DND-41 (cell line): ENCODE results near the gene MC3R.
"Not testable (repeated sequence)": the region's sequence is repeated elsewhere in the genome, so short reads cannot be mapped to it uniquely, and the experiment has no call there.

Experiments used
- ATAC-seq: fragments of 200-7000 bp; cut with Tn5 transposase; 3 replicates; pipeline ENCODE4 v1.9.1; 2021; ENCODE audit warnings: low read depth; ENCODE audit not compliant: insufficient read depth
- DNase-seq: peaks from one replicate; pipeline ENCODE4 v3.0.0-alpha.2; 2020
- H2AFZ ChIP-seq: 2 replicates; pipeline ENCODE4 v1.6.0; 2012; ENCODE audit warnings: low read depth, low read length
- H3K27ac ChIP-seq: 2 replicates; pipeline ENCODE4 v1.5.1; 2012; ENCODE audit warnings: low read length, inconsistent platforms
- H3K27me3 ChIP-seq: fragments of 200-600 bp; sonication (generic); 2 replicates; pipeline ENCODE4 v1.6.0; 2012; ENCODE audit warnings: low read length, mild to moderate bottlenecking, inconsistent platforms; ENCODE audit not compliant: insufficient read depth, poor library complexity
- H3K36me3 ChIP-seq: 2 replicates; pipeline ENCODE4 v1.5.1; 2012; ENCODE audit warnings: low read length, inconsistent platforms; ENCODE audit not compliant: insufficient read depth
- H3K4me1 ChIP-seq: 2 replicates; pipeline ENCODE4 v1.5.1; 2012; ENCODE audit warnings: mild to moderate bottlenecking, low read length; ENCODE audit not compliant: insufficient read depth
- H3K4me2 ChIP-seq: 2 replicates; pipeline ENCODE4 v1.6.0; 2012; ENCODE audit warnings: mild to moderate bottlenecking, moderate library complexity, low read length, inconsistent platforms; ENCODE audit not compliant: insufficient read depth
- H3K4me3 ChIP-seq, 2 experiments: fragments of 200-600 bp in 1 of 2; shearing (Covaris generic) in 1 of 2; 2 replicates each; pipeline ENCODE4 v1.5.1; 2012 to 2016; ENCODE audit warnings: inconsistent platforms in 2 of 2, low read length in 2 of 2, mild to moderate bottlenecking in 2 of 2, low read depth in 1 of 2, moderate library complexity in 1 of 2
- H3K79me2 ChIP-seq: 2 replicates; pipeline ENCODE4 v1.6.0; 2012; ENCODE audit warnings: low read length, inconsistent platforms; ENCODE audit not compliant: insufficient read depth
- H3K9ac ChIP-seq: 2 replicates; pipeline ENCODE4 v1.6.0; 2012; ENCODE audit warnings: low read depth, mild to moderate bottlenecking, inconsistent platforms, low read length, moderate library complexity
- H3K9me3 ChIP-seq: 2 replicates; pipeline ENCODE4 v1.5.1; 2012; ENCODE audit warnings: low read length, moderate library complexity, mild to moderate bottlenecking, inconsistent platforms; ENCODE audit not compliant: insufficient read depth, severe bottlenecking
- H4K20me1 ChIP-seq: 2 replicates; pipeline ENCODE4 v1.6.0; 2012; ENCODE audit warnings: low read length; ENCODE audit not compliant: insufficient read depth
- EZH2 ChIP-seq: IDR thresholded peaks from 3 replicates; pipeline ENCODE4 v1.6.1; 2012; ENCODE audit warnings: borderline replicate concordance, low read depth, mild to moderate bottlenecking, moderate library complexity, low read length, inconsistent platforms; ENCODE audit not compliant: severe bottlenecking
- TF ChIP-seq, protein P1 (sequence below): IDR thresholded peaks from 2 replicates; pipeline ENCODE4 v1.5.1; 2012; ENCODE audit warnings: borderline replicate concordance, low read length, moderate library complexity, mild to moderate bottlenecking; ENCODE audit not compliant: poor library complexity, severe bottlenecking; ENCODE audit errors: extremely low read depth

The MC3R gene

DNA sequence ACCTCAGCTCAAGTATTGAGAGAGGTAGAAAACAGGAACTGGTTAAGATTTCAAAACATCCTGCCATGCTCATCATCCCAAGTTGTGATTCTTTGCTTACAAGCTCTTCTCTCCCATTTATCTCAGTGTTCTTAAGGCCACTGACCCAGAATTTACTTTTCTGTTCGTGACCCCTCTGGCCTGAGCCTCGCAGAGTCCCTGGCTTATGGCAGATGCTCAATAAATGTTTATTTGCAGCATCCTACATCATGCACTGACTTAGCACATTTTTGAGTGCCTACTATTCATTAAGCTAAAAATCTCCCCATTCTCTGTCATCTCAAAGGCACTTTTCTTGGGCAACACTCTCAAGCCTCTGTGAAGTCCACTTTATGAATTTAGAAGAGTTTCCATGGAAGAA, 33.4 kb upstream of the MC3R start:
- DNase-seq (no peak), ATAC-seq (no peak)
- no peaks in the 10 kb centered on the region for H4K20me1 ChIP-seq
- no peak overlapping the region for H3K27ac ChIP-seq
- H2AFZ ChIP-seq: no peak overlapping the region
- no peak overlapping the region for H3K4me3 ChIP-seq
- H3K27me3 ChIP-seq: no peaks in the 10 kb centered on the region
- no peaks in the 10 kb centered on the region for H3K4me1 ChIP-seq
- H3K79me2 ChIP-seq: no peaks in the 10 kb centered on the region
- H3K9ac ChIP-seq: no peak overlapping the region
- H3K9me3 ChIP-seq: no peaks in the 10 kb centered on the region
- no peak overlapping the region for H3K4me2 ChIP-seq
- TF ChIP-seq EZH2: no peak
- TF ChIP-seq, protein P1, sequence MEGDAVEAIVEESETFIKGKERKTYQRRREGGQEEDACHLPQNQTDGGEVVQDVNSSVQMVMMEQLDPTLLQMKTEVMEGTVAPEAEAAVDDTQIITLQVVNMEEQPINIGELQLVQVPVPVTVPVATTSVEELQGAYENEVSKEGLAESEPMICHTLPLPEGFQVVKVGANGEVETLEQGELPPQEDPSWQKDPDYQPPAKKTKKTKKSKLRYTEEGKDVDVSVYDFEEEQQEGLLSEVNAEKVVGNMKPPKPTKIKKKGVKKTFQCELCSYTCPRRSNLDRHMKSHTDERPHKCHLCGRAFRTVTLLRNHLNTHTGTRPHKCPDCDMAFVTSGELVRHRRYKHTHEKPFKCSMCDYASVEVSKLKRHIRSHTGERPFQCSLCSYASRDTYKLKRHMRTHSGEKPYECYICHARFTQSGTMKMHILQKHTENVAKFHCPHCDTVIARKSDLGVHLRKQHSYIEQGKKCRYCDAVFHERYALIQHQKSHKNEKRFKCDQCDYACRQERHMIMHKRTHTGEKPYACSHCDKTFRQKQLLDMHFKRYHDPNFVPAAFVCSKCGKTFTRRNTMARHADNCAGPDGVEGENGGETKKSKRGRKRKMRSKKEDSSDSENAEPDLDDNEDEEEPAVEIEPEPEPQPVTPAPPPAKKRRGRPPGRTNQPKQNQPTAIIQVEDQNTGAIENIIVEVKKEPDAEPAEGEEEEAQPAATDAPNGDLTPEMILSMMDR: no peak
- H3K36me3 ChIP-seq: no peaks in the 10 kb centered on the region

DNA sequence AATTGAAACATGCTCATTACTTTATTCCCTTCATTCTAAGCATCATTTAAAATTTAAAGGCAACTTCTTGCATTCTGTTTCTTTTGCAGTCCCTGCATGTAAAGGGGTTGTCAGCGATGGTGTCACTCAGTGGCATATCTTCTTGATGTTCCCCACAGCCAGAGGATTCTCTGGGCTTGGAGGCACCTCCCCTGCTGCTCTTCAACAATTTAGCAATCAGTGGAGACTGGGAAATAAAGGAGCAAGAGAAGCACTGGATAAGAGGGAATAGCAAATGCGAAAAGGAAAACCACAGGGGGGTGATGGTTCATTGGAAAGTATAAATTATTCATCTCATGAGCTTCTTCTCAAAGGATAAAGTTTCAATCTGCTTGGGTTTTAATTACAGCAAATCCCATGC, 30.7 kb upstream of the MC3R start:
- no peaks in the 10 kb centered on the region for H3K9me3 ChIP-seq
- ATAC-seq: no peak
- no peak overlapping the region for H3K27ac ChIP-seq
- no peak overlapping the region for H3K9ac ChIP-seq
- no peaks in the 10 kb centered on the region for H3K36me3 ChIP-seq
- H4K20me1 ChIP-seq: no peaks in the 10 kb centered on the region
- H3K4me2 ChIP-seq: no peak overlapping the region
- DNase-seq: no peak
- H2AFZ ChIP-seq: no peak overlapping the region
- no peaks in the 10 kb centered on the region for H3K27me3 ChIP-seq
- H3K79me2 ChIP-seq: no peaks in the 10 kb centered on the region
- no peak overlapping the region for H3K4me3 ChIP-seq
- TF ChIP-seq, protein P1: no peak
- no peak for TF ChIP-seq EZH2
- no peaks in the 10 kb centered on the region for H3K4me1 ChIP-seq

DNA sequence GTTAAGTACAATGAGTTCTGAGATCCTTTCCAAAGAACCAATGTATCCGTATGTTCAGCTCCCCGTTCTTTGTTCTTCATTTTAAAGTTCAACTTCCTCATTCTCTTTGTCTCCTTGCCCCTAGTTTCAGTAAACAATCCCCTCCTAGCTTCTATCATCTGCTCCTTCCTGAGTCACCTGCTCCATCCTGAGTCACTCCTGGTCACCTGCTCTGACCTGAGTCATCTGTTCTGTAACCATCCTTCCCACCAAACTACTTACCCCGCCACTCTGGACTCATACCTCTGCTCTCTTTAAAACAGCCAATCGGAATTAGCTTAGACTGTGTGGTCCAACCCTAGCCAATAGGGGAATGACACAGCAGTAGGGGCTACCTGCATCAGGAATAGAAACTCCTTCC, 27.3 kb upstream of the MC3R start:
- not testable (repeated sequence) for H3K4me2 ChIP-seq, H3K4me3 ChIP-seq, H4K20me1 ChIP-seq, H3K9me3 ChIP-seq, H3K27me3 ChIP-seq, H3K4me1 ChIP-seq, H2AFZ ChIP-seq, DNase-seq, H3K9ac ChIP-seq, H3K27ac ChIP-seq, H3K36me3 ChIP-seq, ATAC-seq, H3K79me2 ChIP-seq

DNA sequence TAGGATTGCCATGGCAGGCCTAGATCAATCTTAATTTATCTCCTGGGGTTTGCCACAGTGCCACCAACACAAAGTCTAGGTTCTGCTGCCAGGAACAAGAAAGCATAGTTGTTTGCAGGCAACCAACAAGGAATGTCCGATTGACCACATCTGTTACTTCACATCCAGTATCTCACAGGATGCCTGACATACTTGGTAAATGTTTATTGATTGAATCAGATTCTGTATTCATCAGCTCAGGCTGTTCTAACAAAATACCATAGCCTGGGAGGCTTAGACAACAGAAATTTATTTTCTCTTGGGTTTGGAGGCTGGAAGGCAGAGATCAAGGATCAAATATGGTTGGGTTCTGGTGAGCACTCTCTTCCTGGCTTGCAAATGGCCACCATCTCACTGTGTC, 26.3 kb upstream of the MC3R start:
- Histone ChIP-seq H3K9me3 (no peaks in the 10 kb centered on the region), H3K79me2 (no peaks in the 10 kb centered on the region), H4K20me1 (no peaks in the 10 kb centered on the region), H3K36me3 (no peaks in the 10 kb centered on the region), H3K4me3 (no peak overlapping the region), H3K27ac (no peak overlapping the region), H3K27me3 (no peaks in the 10 kb centered on the region), H2AFZ (no peak overlapping the region), H3K4me1 (no peaks in the 10 kb centered on the region), H3K9ac (no peak overlapping the region), H3K4me2 (no peak overlapping the region)
- DNase-seq: no peak
- TF ChIP-seq EZH2: no peak
- TF ChIP-seq, protein P1: no peak
- no peak for ATAC-seq
